Hepatocyte (in vitro differentiated cells): ENCODE results near the gene PLCG1. TPM values are rescaled to one million over a fixed set of nuclear protein-coding genes. Genes with fewer than 3 reads are reported as not detected.

Experiments
- DNase-seq: peaks from one replicate; pipeline ENCODE4 v3.0.0-alpha.2; 2016; ENCODE audit warnings: low spot score
- H2AFZ ChIP-seq: fragments of 200-600 bp; sonication (generic); 2 replicates; pipeline ENCODE4 v1.6.0; 2016; ENCODE audit warnings: antibody characterized with exemption, mild to moderate bottlenecking
- H3K27ac ChIP-seq: fragments of 200-600 bp; sonication (generic); 2 replicates; pipeline ENCODE4 v1.5.1; 2016; ENCODE audit warnings: mild to moderate bottlenecking
- H3K27me3 ChIP-seq: fragments of 200-600 bp; sonication (generic); 2 replicates; pipeline ENCODE4 v1.6.1; 2016
- H3K36me3 ChIP-seq: fragments of 200-600 bp; sonication (generic); replicated peaks from 2 replicates; pipeline ENCODE4 v1.5.1; 2016; ENCODE audit warnings: low read depth; ENCODE audit not compliant: insufficient read depth
- H3K4me1 ChIP-seq: fragments of 200-600 bp; sonication (generic); 2 replicates; pipeline ENCODE4 v1.5.1; 2016; ENCODE audit warnings: mild to moderate bottlenecking, moderate library complexity; ENCODE audit not compliant: insufficient read depth
- H3K4me2 ChIP-seq: fragments of 200-600 bp; sonication (generic); 2 replicates; pipeline ENCODE4 v1.6.0; 2016
- H3K4me3 ChIP-seq: fragments of 200-600 bp; sonication (generic); 2 replicates; pipeline ENCODE4 v1.5.1; 2016; ENCODE audit warnings: mild to moderate bottlenecking
- H3K79me2 ChIP-seq: fragments of 200-600 bp; sonication (generic); 2 replicates; pipeline ENCODE4 v1.6.0; 2017; ENCODE audit warnings: mild to moderate bottlenecking
- H3K9me2 ChIP-seq: fragments of 200-600 bp; sonication (generic); replicated peaks from 2 replicates; pipeline ENCODE4 v1.6.0; 2017; ENCODE audit warnings: mild to moderate bottlenecking; ENCODE audit not compliant: insufficient read depth
- H3K9me3 ChIP-seq: fragments of 200-600 bp; sonication (generic); 2 replicates; pipeline ENCODE4 v1.5.1; 2016; ENCODE audit warnings: low read depth, mild to moderate bottlenecking
- H4K20me1 ChIP-seq: fragments of 200-600 bp; sonication (generic); 2 replicates; pipeline ENCODE4 v1.6.0; 2016; ENCODE audit warnings: mild to moderate bottlenecking; ENCODE audit not compliant: insufficient read depth, poor library complexity, severe bottlenecking
- CTCF ChIP-seq: fragments of 200-600 bp; sonication (generic); IDR thresholded peaks from 2 replicates; pipeline ENCODE4 v1.5.1; 2016; ENCODE audit warnings: antibody characterized with exemption, mild to moderate bottlenecking; ENCODE audit not compliant: poor library complexity
- EZH2 ChIP-seq: fragments of 200-600 bp; sonication (generic); IDR thresholded peaks from 2 replicates; pipeline ENCODE4 v1.6.1; 2016; ENCODE audit warnings: antibody characterized with exemption, mild to moderate bottlenecking, borderline replicate concordance
- EZH2phosphoT487 ChIP-seq: fragments of 200-600 bp; sonication (generic); IDR thresholded peaks from one replicate; pipeline ENCODE4 v1.6.1; 2018; ENCODE audit warnings: antibody characterized with exemption, mild to moderate bottlenecking, low read depth, moderate library complexity; ENCODE audit not compliant: unreplicated experiment, severe bottlenecking
- WGBS: methylation state at CpG from one replicate; pipeline ENCODE4 v1.1.6; 2016; ENCODE audit warnings: low lambda C conversion rate; ENCODE audit errors: missing lambda C conversion rate; 5-methylcytosine and 5-hydroxymethylcytosine counted together
- polyA plus RNA-seq: library from polyadenylated mRNA; unstranded; fragments of >200 nt; fragmentation: Nextera tagmentation; extraction: Ambion mirVana; gene quantifications from 2 replicates; pipeline ENCODE4 v1.2.1, GENCODE V29; 2016
- total RNA-seq: library from RNA; depleted of rRNA; stranded (reverse); fragments of >200 nt; gene quantifications from 2 replicates; pipeline ENCODE4 v1.2.3, GENCODE V29; 2014

Gene PLCG1
- total and polyA plus RNA-seq, 2 experiments from 2014 or later, result 52.7 to 73.2 TPM

DNA sequence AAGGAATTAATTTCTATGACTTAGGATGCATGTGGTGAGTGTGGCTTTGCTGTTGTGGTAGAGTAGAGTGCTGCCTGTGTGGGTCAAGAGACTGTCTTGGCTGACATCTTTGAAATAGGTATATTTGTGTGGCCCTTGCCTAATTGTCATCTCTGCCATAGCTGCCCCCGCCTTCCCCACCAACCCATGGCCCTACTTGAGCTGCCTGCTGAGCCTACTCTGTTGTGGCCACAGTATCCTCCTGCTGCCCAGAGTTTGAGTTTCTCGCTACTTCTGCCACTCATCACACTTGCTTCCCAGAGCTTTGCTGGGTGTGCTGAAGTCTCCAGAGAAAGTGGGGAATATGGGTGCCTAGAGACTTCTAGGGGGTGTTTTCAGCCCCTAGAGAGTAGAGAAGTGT lies 8.0 kb downstream of the PLCG1 start:
- WGBS, result 98% methylated on average over 2 of the region's 2 CpGs
- no peak for DNase-seq
- no peak overlapping the region for H3K4me2 ChIP-seq
- TF ChIP-seq CTCF (no peak), EZH2 (no peak), EZH2phosphoT487 (no peak)
- H3K27me3 ChIP-seq, result no peaks in the 10 kb centered on the region
- peaks cover 98% of the 10 kb centered on the region for H3K79me2 ChIP-seq
- H2AFZ ChIP-seq, result no peak overlapping the region
- no peaks in the 10 kb centered on the region for H3K36me3 ChIP-seq
- no peak overlapping the region for H3K27ac ChIP-seq
- H3K9me3 ChIP-seq, result no peaks in the 10 kb centered on the region
- no peak overlapping the region for H3K4me3 ChIP-seq
- H3K4me1 ChIP-seq, result peaks cover 24% of the 10 kb centered on the region
- H3K9me2 ChIP-seq, result no peaks in the 10 kb centered on the region
- H4K20me1 ChIP-seq, result peaks cover 96% of the 10 kb centered on the region

DNA sequence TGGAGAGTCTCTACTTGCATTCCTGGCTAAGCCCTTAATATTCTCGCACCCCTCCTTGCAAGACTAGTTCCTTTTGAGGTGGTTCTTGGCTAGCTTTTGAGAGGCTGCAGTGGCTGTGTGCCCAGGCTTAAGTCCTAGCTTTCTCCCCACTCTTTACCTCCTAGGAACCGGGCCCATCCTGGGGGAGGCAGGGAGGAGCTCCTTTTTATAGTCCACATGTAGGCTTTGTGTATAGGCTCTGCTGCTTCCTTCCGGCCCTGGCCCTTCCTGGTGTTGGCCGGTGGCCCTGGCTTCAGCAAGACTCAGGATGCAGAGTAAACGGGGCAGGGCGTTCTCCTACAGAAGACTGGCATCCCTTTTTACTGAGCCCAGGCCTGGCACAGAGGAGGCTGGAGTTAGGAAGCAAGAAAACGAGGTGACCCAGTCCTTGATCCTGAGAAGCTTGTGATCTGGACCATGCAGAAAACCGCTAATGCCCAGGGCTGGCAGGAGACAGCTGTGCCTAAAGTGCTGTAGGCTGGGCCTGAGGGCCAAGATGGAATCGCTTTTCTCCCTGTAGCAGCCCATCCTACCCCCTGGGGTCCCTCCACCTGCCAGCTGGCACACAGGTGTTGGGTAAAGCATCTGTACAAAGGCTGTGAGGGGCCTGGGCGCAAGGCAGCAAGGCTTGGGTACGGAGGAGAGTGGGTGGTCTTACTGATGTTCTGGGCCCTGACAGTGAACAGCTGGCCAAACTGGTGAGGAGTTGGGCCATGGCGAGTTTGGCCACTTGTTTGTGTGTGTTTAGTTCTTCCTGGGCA lies 8.7 kb downstream of the PLCG1 start:
- Histone ChIP-seq H4K20me1 (peaks cover 96% of the 10 kb centered on the region), H3K9me2 (no peaks in the 10 kb centered on the region), H2AFZ (no peak overlapping the region), H3K4me1 (peaks cover 21% of the 10 kb centered on the region), H3K4me2 (no peak overlapping the region), H3K36me3 (no peaks in the 10 kb centered on the region), H3K4me3 (no peak overlapping the region), H3K79me2 (peaks cover 98% of the 10 kb centered on the region), H3K27me3 (no peaks in the 10 kb centered on the region), H3K27ac (no peak overlapping the region), H3K9me3 (no peaks in the 10 kb centered on the region)
- DNase-seq, result no peak
- WGBS, result 94% methylated on average over 12 of the region's 12 CpGs
- TF ChIP-seq CTCF (no peak), EZH2 (no peak), EZH2phosphoT487 (no peak)

DNA sequence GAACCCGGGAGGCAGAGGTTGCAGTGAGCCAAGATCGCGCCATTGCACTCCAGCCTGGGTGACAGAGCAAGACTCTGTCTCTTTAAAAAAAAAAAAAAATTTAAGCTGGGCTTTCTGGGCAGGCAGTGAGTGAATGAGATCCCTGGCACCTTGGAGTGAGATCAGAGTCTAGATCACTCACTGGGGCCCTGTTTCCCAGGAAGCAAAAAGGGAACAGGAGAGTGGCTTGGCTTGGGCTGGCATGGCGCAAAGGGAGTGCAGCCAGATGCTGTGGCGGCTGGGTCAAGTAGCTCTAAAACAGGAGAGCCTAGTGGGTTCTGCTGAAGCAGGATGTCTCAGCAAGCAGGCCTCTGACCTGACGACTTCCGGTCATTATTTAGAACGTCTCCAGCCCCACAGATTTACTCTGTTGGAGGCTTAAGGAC lies 10.4 kb downstream of the PLCG1 start:
- Histone ChIP-seq H3K27ac (no peak overlapping the region), H3K79me2 (peaks cover 98% of the 10 kb centered on the region)
- WGBS, result 89% methylated on average over 8 of the region's 8 CpGs

More for the DNA sequence above, 10.4 kb downstream of the PLCG1 start:
- Histone ChIP-seq H3K9me2 (no peaks in the 10 kb centered on the region), H2AFZ (no peak overlapping the region), H3K4me3 (no peak overlapping the region), H3K9me3 (no peaks in the 10 kb centered on the region), H3K4me1 (peaks cover 9% of the 10 kb centered on the region), H3K36me3 (no peaks in the 10 kb centered on the region), H3K4me2 (no peak overlapping the region), H3K27me3 (no peaks in the 10 kb centered on the region), H4K20me1 (peaks cover 96% of the 10 kb centered on the region)
- TF ChIP-seq EZH2 (no peak), EZH2phosphoT487 (no peak), CTCF (no peak)
- DNase-seq, result no peak
